ENCODE measurements around the gene CCHCR1.
"Not testable (repeated sequence)": the region's sequence is repeated elsewhere in the genome, so short reads cannot be mapped to it uniquely, and the experiment has no call there.

CCHCR1 gene

GRCh38 chr6:31183287-31183686 is 25.7 kb upstream of the CCHCR1 start:
- not testable (repeated sequence) for DNase-seq (ENCODE audit: low read depth in 1 of 2, low spot score in 1 of 2)

GRCh38 chr6:31180500-31180899 is 22.9 kb upstream of the CCHCR1 start:
- DNase-seq (ENCODE audit: low read depth in 1 of 2, low spot score in 1 of 2) = peak in 1 of 2 donors; percentile 50

GRCh38 chr6:31179896-31180295 is 22.3 kb upstream of the CCHCR1 start:
- DNase-seq (ENCODE audit: low read depth in 1 of 2, low spot score in 1 of 2) = no peak

- DNase-seq (ENCODE audit: low read depth in 1 of 2, low spot score in 1 of 2) = no peak
Measured at GRCh38 chr6:31179042-31179386, 21.4 kb upstream of the CCHCR1 start.

GRCh38 chr6:31178143-31179041 is 20.8 kb upstream of the CCHCR1 start:
- no peak for DNase-seq (ENCODE audit: low read depth in 1 of 2, low spot score in 1 of 2)

GRCh38 chr6:31175971-31176370 is 18.4 kb upstream of the CCHCR1 start:
- no peak for DNase-seq (ENCODE audit: low read depth in 1 of 2, low spot score in 1 of 2)

GRCh38 chr6:31174378-31174777 is 16.8 kb upstream of the CCHCR1 start:
- no peak for DNase-seq (ENCODE audit: low read depth in 1 of 2, low spot score in 1 of 2)

GRCh38 chr6:31173406-31173805 is 15.8 kb upstream of the CCHCR1 start:
- no peak for DNase-seq (ENCODE audit: low read depth in 1 of 2, low spot score in 1 of 2)

GRCh38 chr6:31172973-31173384 is 15.4 kb upstream of the CCHCR1 start:
- DNase-seq (ENCODE audit: low read depth in 1 of 2, low spot score in 1 of 2) = no peak

GRCh38 chr6:31171931-31172905 is 14.6 kb upstream of the CCHCR1 start:
- DNase-seq (ENCODE audit: low read depth in 1 of 2, low spot score in 1 of 2) = no peak

GRCh38 chr6:31170987-31171671 is 13.5 kb upstream of the CCHCR1 start:
- DNase-seq (ENCODE audit: low read depth in 1 of 2, low spot score in 1 of 2) = no peak

GRCh38 chr6:31170600-31170881 is 12.9 kb upstream of the CCHCR1 start, which contains the start of gene POU5F1:
Gene POU5F1 (minus strand): TSS chr6:31170682. CDS start chr6:31170620, 62 bp downstream.
- no peak for DNase-seq (ENCODE audit: low read depth in 1 of 2, low spot score in 1 of 2)

GRCh38 chr6:31169858-31170599 is 12.4 kb upstream of the CCHCR1 start:
- not testable (repeated sequence) for DNase-seq (ENCODE audit: low read depth in 1 of 2, low spot score in 1 of 2)

- no peak for DNase-seq (ENCODE audit: low read depth in 1 of 2, low spot score in 1 of 2)
Measured at GRCh38 chr6:31169123-31169857, 11.7 kb upstream of the CCHCR1 start.

GRCh38 chr6:31168606-31169005 is 11.0 kb upstream of the CCHCR1 start:
- DNase-seq (ENCODE audit: low read depth in 1 of 2, low spot score in 1 of 2) = no peak

GRCh38 chr6:31165986-31166385 is 8.4 kb upstream of the CCHCR1 start:
- no peak for DNase-seq (ENCODE audit: low read depth in 1 of 2, low spot score in 1 of 2)

GRCh38 chr6:31165064-31165832 is 7.6 kb upstream of the CCHCR1 start:
- DNase-seq (ENCODE audit: low read depth in 1 of 2, low spot score in 1 of 2) = not testable (repeated sequence)

- not testable (repeated sequence) for DNase-seq (ENCODE audit: low read depth in 1 of 2, low spot score in 1 of 2)
Measured at GRCh38 chr6:31164475-31165063, 7.0 kb upstream of the CCHCR1 start.

- no peak for DNase-seq (ENCODE audit: low read depth in 1 of 2, low spot score in 1 of 2)
Measured at GRCh38 chr6:31163922-31164321, 6.3 kb upstream of the CCHCR1 start.
